ENCODE data around the gene NEGR1.

DNA sequence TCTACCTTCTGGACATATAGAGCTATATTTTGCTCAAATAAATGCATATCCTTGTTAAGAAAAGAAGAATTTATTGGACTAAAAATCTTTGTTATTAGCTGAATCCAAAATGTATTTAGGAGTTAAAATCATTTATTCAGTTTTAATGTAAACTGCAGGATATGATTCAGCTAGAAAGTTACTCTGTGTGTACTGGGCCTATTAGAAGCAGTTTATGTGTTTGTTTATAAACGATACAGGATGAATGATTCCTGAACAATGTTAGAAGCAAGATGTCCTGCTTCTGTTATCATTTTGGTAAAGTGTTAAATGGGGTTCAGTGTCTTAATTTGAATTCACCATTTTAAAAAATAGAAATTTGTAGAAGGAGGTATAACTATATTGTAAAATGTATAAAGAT, 652.3 kb downstream of the NEGR1 start:
- TF ChIP-seq, protein P1, sequence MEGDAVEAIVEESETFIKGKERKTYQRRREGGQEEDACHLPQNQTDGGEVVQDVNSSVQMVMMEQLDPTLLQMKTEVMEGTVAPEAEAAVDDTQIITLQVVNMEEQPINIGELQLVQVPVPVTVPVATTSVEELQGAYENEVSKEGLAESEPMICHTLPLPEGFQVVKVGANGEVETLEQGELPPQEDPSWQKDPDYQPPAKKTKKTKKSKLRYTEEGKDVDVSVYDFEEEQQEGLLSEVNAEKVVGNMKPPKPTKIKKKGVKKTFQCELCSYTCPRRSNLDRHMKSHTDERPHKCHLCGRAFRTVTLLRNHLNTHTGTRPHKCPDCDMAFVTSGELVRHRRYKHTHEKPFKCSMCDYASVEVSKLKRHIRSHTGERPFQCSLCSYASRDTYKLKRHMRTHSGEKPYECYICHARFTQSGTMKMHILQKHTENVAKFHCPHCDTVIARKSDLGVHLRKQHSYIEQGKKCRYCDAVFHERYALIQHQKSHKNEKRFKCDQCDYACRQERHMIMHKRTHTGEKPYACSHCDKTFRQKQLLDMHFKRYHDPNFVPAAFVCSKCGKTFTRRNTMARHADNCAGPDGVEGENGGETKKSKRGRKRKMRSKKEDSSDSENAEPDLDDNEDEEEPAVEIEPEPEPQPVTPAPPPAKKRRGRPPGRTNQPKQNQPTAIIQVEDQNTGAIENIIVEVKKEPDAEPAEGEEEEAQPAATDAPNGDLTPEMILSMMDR (IDR thresholded peaks at IDR 0.05; ENCODE audit: insufficient read depth, low read depth, low read length), result no peak
- no peak for TF ChIP-seq EZH2 (IDR thresholded peaks at IDR 0.05; ENCODE audit: insufficient read depth, low read length)
